ENCODE data around the gene CCDC7. TPM values are rescaled to one million over a fixed set of nuclear protein-coding genes. Genes with fewer than 3 reads are reported as not detected.
"Not testable (repeated sequence)": the region's sequence is repeated elsewhere in the genome, so short reads cannot be mapped to it uniquely, and the experiment has no call there.

Gene CCDC7
- polyA plus RNA-seq, 1 experiment = 1.9 TPM

DNA sequence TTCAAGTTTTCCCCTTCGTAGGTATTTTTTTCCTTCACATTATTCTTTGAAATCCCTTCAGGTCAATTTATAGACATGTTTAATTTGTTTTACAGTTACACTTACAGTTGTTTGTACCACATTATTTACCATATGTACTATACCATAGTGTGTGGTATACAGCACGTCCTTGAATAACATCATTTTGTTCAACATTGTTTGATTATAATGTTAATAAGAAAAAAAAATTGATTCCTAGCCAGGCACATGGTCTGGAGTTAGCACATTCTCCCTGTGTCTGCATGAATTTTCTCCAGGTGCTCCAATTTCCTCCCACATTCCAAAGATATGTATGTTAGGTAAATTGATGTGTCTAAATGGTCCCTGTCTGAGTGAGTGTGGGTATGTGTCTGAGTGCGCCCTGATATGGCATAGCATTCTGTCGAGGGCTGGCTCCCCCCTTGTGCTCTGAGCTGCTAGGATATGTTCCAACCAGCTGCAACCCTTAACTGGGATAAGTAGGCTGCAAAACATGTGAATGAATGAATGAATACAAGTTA, 247.6 kb downstream of the CCDC7 start:
- no peak for DNase-seq (ENCODE audit: low read depth, low spot score)
- TF ChIP-seq CTCF (IDR thresholded peaks at IDR 0.05; ENCODE audit: low read depth, low read length) = no peak
- H3K9me3 ChIP-seq (ENCODE audit: control insufficient read depth, insufficient read depth, low read length) = no peaks in the 10 kb centered on the region; the same call in 1 of the 2 replicates
- H3K4me3 ChIP-seq (ENCODE audit: low read depth, low read length) = no peak overlapping the region
- no peaks in the 10 kb centered on the region for H3K27me3 ChIP-seq (ENCODE audit: control insufficient read depth, insufficient read depth, low read length)
- POLR2A ChIA-PET = no interaction called here
- CTCF ChIA-PET = no interaction called here
- H3K27ac ChIP-seq (ENCODE audit: low read depth, low read length) = no peak overlapping the region

DNA sequence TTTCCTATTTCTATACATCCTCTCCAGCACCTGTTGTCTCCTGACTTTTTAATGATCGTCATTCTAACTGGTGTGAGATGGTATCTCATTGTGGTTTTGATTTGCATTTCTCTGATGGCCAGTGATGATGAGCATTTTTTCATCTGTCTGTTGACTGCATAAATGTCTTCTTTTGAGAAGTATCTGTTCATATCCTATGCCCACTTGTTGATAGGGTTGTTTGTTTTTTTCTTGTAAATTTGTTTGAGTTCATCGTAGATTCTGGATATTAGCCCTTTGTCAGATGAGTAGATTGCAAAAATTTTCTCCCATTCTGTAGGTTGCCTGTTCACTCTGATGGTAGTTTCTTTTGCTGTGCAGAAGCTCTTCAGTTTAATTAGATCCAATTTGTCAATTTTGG, 253.7 kb downstream of the CCDC7 start:
- H3K9me3 ChIP-seq (ENCODE audit: control insufficient read depth, insufficient read depth, low read length); H3K27ac ChIP-seq (ENCODE audit: low read depth, low read length); H3K4me3 ChIP-seq (ENCODE audit: low read depth, low read length); H3K27me3 ChIP-seq (ENCODE audit: control insufficient read depth, insufficient read depth, low read length); POLR2A ChIA-PET; DNase-seq (ENCODE audit: low read depth, low spot score); CTCF ChIA-PET: not testable (repeated sequence)

GRCh38 chr10:32713560-32713959, 267.6 kb downstream of the CCDC7 start:
- Histone ChIP-seq H3K27me3 (ENCODE audit: control insufficient read depth, insufficient read depth, low read length) (no peaks in the 10 kb centered on the region), H3K27ac (ENCODE audit: low read depth, low read length) (no peak overlapping the region), H3K9me3 (ENCODE audit: control insufficient read depth, insufficient read depth, low read length) (no peaks in the 10 kb centered on the region), H3K4me3 (ENCODE audit: low read depth, low read length) (no peak overlapping the region)
- ChIA-PET POLR2A (no interaction called here), CTCF (no interaction called here)
- TF ChIP-seq CTCF (IDR thresholded peaks at IDR 0.05; ENCODE audit: low read depth, low read length) = peak; percentile 36
- DNase-seq (ENCODE audit: low read depth, low spot score) = no peak

DNA sequence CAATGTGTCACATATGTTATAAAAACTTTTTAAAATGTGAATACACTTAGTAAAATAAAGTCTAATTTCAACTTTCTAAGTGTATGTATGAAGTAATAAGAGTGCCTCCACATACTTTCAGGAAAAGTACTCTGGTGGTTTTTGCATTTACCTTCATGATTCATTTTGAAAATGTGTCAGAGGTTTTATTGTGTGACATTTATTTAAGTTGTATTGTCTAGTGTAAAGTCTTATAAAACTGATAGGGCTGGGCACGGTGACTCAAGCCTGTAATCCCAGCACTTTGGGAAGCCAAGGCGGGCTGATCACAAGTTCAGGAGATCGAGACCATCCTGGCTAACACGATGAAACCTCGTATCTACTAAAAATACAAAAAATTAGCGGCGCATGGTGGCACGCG, 285.6 kb downstream of the CCDC7 start:
- no peak for DNase-seq (ENCODE audit: low read depth, low spot score)
- no peak for TF ChIP-seq CTCF (IDR thresholded peaks at IDR 0.05; ENCODE audit: low read depth, low read length)
- ChIA-PET POLR2A (no interaction called here), CTCF (no interaction called here)
- Histone ChIP-seq H3K4me3 (ENCODE audit: low read depth, low read length) (no peak overlapping the region), H3K27me3 (ENCODE audit: control insufficient read depth, insufficient read depth, low read length) (no peaks in the 10 kb centered on the region), H3K27ac (ENCODE audit: low read depth, low read length) (no peak overlapping the region), H3K9me3 (ENCODE audit: control insufficient read depth, insufficient read depth, low read length) (no peaks in the 10 kb centered on the region)

GRCh38 chr10:32738958-32739357, 293.0 kb downstream of the CCDC7 start:
- CTCF ChIA-PET = interaction anchor here (0.6 kb wide), 1 partner anchor 293 kb away, joined by 3 read pairs; the partner anchor contains the start of gene CCDC7
- H3K4me3 ChIP-seq (ENCODE audit: low read depth, low read length) = no peak overlapping the region
- TF ChIP-seq CTCF (IDR thresholded peaks at IDR 0.05; ENCODE audit: low read depth, low read length) = no peak
- no peaks in the 10 kb centered on the region for H3K9me3 ChIP-seq (ENCODE audit: control insufficient read depth, insufficient read depth, low read length)
- no peak for DNase-seq (ENCODE audit: low read depth, low spot score)
- POLR2A ChIA-PET = no interaction called here
- H3K27me3 ChIP-seq (ENCODE audit: control insufficient read depth, insufficient read depth, low read length) = no peaks in the 10 kb centered on the region
- no peak overlapping the region for H3K27ac ChIP-seq (ENCODE audit: low read depth, low read length)

GRCh38 chr10:32744321-32744720, 298.4 kb downstream of the CCDC7 start:
- CTCF ChIA-PET = no interaction called here
- no peak for DNase-seq (ENCODE audit: low read depth, low spot score)
- Histone ChIP-seq H3K27me3 (ENCODE audit: control insufficient read depth, insufficient read depth, low read length) (no peaks in the 10 kb centered on the region), H3K4me3 (ENCODE audit: low read depth, low read length) (no peak overlapping the region), H3K9me3 (ENCODE audit: control insufficient read depth, insufficient read depth, low read length) (no peaks in the 10 kb centered on the region), H3K27ac (ENCODE audit: low read depth, low read length) (no peak overlapping the region)
- POLR2A ChIA-PET = no interaction called here
- no peak for TF ChIP-seq CTCF (IDR thresholded peaks at IDR 0.05; ENCODE audit: low read depth, low read length)
